HG03064 (cell line): ENCODE results near the gene GUCA1A.
A peak's percentile ranks its signal among the peaks of the same experiment; 100 is the strongest.
"Not testable (repeated sequence)": the region's sequence is repeated elsewhere in the genome, so short reads cannot be mapped to it uniquely, and the experiment has no call there.

ENCODE experiments used
- ATAC-seq: cut with Tn5 transposase; IDR thresholded peaks from one replicate; pipeline ENCODE4 v1.9.1; 2021; ENCODE audit warnings: low read depth; ENCODE audit not compliant: unreplicated experiment

Gene GUCA1A

DNA sequence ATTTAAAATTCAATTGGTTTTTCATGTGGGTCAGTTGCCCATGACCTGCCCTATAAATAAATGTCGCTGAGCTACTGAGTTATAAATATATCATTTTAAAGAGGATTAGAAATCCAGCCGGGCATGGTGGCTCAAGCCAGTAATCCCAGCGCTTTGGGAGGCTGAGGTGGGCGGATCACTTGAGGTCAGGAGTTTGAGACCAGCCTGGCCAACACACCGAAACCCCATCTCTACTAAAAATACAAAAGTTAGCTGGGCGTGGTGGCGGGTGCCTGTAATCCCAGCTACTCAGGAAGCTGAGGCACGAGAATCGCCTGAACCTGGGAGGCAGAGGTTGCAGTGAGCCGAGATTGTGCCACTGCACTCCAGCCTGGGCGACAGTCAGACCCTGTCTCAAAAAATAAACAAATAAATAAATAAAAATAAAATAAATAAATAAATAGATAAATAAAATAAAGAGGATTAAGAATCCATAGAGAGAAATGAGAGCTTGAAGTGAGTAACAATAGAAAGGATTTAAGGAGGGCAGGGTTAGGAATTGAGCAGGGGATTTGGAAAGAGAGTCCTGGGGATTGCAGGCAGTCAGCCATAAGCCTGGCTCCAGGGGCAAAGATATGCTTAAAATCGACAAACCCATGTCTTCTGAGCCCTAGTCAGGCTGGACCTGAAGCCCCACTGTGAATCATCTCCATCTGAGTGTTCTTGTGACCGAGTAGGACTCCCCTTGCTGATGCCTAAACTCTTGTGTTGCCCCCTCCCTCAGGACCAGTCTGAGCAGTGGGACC lies 29.2 kb downstream of the GUCA1A start:
- not testable (repeated sequence) for ATAC-seq

DNA sequence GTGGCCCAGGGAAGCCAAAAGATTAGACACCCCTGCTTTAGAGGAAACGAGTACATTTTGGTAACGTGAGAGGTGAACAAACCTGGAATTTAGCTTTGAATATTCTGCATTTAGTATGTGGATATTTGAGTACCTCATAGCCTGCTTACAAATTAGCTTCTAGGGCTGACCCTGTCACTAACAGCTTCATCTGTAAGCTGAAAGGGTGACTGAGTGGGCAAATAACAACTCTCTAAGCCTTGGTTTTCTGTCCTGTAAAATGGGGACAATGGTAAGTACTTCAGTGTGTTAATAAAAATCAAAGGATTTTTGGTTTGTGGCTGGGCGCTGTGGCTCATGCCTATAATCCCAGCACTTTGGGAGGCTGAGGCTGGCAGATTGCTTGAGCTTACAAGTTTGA lies 30.0 kb downstream of the GUCA1A start:
- ATAC-seq, result no peak

DNA sequence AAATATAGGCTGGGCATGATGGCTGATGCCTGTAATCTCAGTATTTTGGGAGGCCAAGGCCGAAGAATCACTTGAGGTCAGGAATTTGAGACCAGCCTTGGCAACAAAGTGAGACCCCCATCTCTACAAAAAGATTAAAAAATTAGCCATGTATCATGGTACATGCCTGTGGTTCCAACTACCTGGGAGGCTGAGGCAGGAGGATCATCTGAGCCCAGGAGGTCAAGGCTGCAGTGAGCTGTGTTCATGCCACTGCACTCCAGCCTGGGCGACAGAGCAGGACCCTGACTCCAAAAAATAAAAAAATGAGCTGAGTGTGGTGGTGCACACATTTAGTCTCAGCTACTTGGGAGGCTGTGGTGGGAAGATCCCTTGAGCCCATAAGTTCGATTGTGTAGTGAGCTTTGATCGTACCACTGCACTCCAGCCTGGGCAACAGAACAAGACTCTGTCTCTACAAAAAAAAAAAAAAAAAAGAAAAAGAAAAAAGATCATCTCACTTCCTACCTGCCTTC lies 31.7 kb downstream of the GUCA1A start:
- no peak for ATAC-seq

DNA sequence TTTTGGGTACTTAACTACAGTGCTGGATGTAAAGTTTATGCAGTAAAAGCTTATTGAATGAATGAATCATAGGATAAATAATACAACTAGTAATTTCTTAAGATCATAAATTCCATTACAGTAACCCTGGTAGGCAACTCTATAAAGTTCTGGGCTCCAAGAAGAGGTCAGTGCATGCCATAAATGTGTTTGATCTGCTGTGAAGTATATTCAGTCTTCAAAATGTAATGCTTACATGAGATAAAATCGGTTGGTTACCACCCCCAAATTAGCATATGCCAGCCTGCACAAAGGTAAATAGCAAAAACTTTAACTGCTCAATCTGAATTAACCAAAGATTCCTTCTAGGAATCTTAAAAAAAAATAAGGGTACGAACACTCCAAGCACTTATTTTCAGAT lies 34.4 kb downstream of the GUCA1A start:
- not testable (repeated sequence) for ATAC-seq

DNA sequence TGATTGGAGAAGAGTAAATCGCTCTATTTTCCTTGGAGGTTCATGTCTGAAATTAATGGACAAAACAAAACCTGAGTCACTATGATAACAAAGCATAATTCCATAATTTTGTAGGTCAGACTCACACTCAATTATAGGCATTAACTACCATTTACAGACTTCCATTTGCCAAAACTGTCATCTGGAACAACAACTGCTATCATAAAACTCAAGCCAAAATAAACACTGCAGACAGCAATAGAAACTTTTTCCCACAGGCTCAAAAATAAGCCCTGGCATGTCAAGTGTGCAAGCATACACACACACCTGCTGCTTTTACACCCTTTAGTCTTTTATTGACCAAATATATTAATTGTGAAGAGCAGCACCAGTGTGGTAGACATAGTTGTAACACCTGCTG lies 37.4 kb downstream of the GUCA1A start:
- ATAC-seq, result no peak

DNA sequence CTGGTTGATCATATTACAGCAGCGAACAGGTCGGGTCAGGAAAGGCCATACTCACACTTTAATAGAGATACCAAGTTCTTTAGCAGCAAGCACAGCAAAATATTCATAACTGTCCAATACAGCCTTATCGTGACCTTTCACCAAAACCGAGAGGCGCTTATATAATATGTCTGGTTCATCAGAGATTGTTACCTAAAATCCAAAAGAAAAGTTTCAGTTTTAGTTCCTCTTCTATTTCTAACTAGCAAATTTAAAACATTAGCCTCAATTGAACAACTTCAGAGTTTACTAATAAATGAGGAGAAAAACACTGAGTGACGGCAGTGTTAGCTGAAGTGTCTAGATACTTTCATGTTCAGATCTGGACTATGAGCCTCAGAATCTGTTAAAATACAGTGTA lies 38.6 kb downstream of the GUCA1A start:
- no peak for ATAC-seq

DNA sequence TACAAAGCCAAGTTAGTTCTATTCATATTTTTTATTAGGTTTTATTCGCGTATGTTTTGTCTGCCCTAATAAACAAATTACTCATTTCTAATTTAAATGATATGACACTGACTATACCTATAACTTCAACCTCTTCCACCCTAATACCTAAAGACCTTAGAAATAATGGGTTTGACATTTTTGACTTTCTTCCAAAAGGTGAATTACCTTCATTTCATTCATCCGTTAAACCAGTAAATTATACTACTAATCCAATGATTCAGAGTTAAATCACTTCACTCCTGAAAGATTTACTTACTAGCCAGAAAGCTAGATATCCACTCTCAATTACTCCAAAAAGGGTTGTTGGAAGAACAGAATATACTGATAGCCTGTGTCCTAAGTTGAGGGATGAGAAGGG lies 39.3 kb downstream of the GUCA1A start:
- no peak for ATAC-seq

DNA sequence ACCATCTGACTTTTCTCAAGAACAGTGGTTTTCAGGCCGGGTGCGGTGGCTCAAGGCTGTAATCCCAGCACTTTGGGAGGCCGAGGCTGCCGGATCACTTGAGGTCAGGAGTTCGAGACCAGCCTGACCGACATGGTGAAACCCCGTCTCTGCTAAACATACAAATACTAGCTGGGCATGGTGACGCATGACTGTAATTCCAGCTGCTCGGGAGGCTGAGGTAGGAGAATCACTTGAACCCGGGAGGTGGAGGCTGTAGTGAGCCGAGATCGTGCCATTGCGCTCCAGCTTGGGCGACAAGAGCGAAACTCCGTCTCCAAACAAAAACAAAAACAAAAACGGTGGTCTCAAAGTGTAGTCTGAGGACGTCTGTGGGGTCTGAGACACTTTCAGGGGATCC lies 43.3 kb downstream of the GUCA1A start:
- not testable (repeated sequence) for ATAC-seq

DNA sequence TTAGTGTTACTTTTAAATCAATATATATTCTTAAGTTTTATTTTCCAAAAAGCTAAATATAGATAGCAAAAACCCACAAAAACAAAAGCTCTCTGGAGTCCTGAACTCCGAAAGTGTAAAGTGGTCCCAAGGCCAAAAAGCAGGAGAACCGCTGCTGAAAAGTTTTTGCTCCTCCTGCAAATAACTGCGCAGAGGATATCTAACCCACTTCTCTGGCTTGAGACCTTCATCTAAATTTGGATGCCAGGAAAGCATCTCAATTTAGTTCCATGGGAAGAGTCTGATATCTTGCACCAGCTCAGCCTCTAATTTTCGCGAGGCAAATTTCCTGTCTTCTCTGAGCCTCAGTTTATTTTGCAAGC lies 44.0 kb downstream of the GUCA1A start:
- ATAC-seq, result no peak

DNA sequence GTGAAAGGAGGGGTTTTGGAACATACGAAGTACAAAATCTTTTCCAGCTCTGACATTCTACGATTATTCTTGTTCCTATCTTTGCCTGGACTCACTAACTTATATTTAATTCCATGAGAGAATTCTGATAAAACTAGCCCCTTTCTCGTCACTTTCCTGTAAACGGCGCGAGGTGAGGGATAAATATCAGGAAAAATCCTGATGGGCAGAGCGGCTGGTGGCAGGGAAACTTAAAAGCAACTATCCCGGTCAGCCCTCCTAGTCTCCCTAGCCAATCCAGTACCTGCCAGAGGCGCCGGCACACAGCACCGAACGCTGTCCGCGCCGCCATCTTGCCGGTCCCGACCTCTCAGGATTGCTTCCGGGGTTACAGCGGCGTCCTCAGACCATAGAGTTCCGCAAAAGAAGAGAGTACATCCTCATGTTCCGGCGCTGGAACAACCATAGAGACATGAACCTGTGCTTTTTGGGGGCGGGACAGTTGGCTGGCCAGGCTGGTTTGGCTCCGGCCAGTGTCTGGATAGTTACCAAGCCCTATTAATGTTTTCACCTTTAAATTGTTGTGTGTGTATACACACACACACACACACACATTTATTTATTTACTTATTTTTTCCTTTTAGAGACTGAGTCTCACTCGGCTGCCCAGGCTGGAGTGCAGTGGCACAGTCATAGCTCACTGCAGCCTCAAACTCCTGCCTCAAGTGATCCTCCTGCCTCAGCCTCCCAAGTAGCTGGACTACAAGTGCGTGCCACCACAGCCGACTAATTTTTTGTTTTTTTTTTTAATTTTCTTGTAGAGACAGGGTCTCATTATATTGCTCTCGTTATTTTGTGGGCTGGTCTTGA lies 44.6 kb downstream of the GUCA1A start, which contains the start of gene MRPS10:
Gene MRPS10 (minus strand): TSS at position 343 of the 849 bp plus-strand sequence. CDS start 12 bp downstream, at position 331.
- peak; percentile 72 for ATAC-seq

DNA sequence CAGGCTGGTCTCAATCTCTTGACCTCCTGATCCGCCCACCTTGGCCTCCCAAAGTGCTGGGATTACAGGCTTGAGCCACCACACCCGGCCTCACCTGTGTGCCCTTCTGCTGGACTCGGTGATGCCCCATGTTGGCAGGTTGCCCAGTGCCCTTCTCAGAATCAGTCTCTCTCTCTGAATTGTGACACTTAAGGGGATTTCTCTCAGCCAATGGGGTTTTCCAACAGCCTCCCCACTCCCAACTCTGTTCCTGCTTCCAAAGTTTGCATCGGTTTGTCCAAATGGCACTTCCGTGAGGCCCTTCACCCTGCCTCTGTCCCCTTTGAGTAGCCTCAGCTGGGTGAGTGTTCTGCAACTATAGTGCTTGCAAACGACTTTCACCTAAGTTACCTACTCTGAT lies 47.6 kb downstream of the GUCA1A start:
- no peak for ATAC-seq

DNA sequence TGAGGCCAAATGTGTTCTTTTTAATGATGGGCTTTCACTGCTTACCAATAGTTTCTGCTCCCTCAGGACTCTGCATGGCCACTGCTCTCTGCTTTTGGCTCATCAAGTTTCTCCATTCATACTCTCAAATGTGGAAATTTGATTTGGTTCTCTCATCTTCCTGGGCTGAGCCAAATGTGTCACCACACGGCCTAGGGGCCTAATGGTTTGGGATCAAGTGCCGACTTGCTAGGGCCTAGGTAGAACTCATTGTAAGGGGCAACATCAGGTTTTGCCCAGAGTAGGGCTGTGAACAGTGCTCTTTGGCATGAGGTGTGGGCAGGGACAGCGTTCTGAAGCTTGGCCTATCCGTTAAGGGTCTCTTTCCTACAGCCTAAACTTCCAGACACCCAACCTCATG lies 48.4 kb downstream of the GUCA1A start:
- no peak for ATAC-seq

DNA sequence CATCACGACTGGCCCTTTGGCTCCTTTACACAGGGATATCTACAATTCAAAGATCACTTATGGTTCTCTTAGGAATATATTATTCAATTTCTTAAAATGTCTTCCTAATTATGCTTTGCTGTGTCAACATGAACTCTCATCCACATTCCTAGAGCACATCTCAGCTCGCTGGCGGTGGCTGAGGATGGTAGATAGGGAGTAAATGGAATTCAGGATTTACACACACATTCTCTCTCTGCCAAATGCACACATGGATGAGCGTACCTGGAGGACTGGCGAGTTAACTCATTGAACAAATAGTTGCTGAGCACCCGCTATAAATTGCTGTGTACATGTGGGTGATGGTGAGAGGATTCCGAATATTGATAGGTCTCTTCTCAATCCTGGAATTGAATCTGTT lies 49.3 kb downstream of the GUCA1A start:
- ATAC-seq, result no peak

DNA sequence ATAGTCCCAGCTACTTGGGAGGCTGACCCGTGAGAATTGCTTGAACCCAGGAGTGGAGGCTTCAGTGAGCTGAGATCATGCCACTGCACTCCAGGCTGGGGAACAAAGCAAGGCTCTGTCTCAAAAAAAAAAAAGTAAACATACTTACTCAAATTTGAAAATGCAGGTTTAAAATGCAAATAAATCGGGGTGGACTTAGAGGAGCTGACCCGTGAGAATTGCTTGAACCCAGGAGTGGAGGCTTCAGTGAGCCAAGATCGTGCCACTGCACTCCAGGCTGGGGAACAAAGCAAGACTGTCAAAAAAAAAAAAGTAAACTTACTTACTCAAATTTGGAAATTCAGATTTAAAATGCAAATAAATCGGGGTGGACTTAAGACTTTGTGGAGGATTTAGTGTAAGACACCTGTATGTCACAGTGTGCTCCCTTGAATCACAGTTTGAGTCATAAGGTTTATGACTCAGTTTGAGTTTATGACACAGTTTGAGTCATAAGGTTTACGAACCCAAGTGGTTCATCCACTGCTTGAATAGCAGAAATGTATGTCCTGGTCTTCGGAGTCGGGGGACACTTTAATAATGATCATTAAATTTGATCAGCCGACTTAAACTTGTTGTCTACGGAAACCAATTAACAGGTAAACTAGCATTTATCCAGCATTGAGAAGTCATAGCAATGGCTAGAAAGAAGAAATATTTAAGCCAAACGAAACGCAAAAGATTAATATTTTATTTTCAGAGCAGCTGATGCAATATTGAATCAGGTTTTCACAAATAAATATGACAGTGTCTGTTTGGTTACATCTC lies 51.3 kb downstream of the GUCA1A start:
- ATAC-seq, result peak; percentile 84

DNA sequence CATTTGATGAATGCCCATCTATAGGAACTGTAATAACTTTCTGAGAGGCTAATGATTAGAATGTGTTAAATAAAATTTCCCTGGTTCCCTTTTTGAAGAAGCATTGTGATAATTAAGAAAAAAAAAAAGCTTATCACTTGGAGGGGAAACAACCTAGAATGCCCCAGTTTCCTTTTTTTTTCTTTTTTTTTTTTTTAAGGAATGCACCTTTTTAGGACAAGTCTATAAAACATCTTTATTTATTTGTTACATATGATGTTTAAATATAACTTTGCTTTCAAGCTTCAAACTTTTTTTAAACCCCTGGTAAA lies 51.8 kb downstream of the GUCA1A start:
- ATAC-seq, result no peak

DNA sequence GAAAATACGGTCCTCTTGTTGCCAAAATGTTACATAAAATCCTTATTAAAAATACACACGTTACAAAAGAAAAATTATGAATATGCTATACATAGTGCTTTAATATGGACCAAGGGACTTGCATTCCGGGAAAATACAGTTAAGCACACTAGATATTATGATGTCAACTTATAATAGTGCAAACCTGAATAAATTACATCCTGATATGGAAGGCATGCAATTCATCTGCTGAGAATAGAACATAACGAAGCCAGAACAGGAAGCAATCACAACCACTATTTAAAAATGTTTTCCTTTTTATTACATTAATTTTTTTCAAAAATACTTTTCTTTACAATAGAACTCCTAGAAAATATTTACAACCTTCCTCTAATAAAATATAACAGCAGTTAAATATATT lies 52.3 kb downstream of the GUCA1A start:
- no peak for ATAC-seq

DNA sequence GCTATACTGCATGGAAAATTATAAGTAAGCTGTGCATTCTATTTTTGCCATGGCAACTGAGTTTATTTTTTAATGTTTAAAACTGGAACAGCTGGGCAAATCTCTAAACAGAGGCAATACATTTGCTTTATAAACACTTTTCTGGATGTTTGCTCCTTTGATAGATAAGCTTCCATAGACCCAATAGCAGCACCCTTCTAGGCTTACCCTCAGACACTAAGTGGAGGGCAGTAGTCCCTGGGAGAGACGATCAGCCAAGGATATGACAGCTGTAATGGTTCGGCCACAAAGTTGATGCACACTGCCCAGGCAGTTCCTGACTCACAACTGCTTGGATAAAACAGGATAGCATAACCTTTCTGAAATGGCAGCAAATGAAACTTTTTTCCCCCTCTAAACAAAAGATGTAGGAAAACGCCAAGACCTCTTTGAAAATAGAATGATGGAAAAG lies 53.0 kb downstream of the GUCA1A start:
- ATAC-seq, result no peak

DNA sequence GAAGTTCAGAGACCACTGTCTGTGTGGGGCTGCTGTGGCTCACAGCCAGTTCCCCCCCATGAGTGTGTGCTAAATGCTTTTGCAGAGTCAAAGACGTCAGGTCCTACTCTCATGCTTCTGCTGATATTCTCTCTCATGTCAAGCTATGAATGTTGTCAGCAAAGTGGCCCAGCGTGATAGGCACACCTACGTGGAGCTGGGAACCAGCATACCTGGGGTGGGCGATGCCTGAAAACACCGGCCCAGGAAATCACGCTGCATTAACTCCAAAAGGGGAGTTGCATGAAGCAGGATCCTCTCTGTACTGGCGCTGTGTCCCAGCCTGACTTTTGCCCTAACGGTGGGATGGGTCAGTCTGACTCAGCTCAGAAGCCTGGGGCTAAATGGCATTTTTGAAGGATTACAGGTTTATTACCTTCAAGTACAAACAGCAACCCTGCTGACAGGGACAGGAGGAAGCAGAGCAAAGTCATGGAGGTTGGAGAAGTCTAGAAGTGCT lies 53.5 kb downstream of the GUCA1A start:
- ATAC-seq, result no peak

DNA sequence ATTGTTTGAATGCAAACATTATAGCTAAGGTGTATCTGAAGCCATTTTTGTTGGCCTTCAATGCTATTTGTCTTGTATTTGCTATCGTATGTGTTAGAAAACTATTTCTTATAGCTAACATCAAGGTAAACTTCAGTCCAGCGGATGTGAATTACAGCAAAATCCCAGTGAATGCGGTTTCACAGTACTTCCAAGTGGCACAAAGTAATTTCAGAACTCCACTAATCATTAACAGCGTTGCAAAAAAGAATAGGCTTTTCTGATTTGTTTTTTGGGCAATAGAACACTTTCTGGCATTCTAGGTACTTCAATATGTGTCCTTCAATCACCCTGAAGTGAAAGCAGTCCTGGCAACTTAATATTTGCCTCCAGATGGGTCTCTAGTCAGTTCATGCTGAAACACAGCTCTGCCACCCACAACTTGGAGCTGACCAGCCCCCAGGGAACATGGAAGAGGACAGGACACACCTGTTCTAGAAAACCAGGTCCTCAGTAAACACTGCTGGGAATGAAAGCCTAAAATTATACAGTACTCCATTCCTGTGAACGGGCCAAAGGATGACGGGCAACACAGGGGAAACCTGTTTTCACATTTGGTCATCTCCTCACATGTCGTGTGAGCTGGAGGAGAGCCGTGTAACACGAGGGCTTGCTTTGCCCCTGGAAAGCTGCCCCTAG lies 54.1 kb downstream of the GUCA1A start:
- ATAC-seq, result no peak

DNA sequence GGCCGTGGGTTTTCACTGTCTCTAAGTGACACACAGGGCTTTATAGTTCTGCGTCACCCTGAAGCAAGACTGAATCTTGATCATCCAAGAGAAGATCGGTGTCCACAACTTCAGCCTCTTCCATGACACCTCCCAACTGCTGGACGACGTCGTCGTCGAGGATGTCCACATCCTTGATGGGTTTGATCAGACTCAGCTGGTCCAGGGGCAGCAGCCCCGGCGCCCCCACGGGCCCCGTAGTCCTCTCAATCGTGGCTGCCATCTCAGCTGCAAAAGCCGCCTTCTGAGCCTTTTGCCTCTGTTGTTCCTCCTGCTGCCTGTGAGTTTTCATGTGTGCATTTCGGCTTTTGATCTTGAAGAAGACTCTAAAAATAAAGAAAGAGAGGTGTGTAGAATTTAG lies 55.1 kb downstream of the GUCA1A start:
- ATAC-seq, result no peak
